ENCODE measurements around the gene CNTN3.

- TF ChIP-seq CTCF (IDR thresholded peaks at IDR 0.05) (no peak), POLR2A (IDR thresholded peaks at IDR 0.05) (no peak)
Observed at GRCh38 chr3:74613521-74614106, 845 bp downstream of the CNTN3 start.

All from uterus (tissue), 2 donors.